ENCODE measurements around the gene PKN1. TPM values are rescaled to one million over a fixed set of nuclear protein-coding genes. Genes with fewer than 3 reads are reported as not detected.
A peak's percentile ranks its signal among the peaks of the same experiment; 100 is the strongest.

Gene PKN1
- total and polyA plus RNA-seq, 9 of the 15 experiments (the other 6 are each of a cell fraction or from before 2014, with no cell fraction given) = 0.30 to 228 (median 77.5) TPM

GRCh38 chr19:14411161-14411937, 21.8 kb upstream of the PKN1 start:
- H3K9me1 ChIP-seq (ENCODE audit: control insufficient read depth, insufficient read depth, low read length) = peaks cover 13% of the 10 kb centered on the region
- intact Hi-C loops (cut with micrococcal nuclease) (no loop called here), in situ Hi-C loops (cut with MboI) (no loop called here)
- ChIA-PET POLR2A (interaction anchor here (0.5 to 1.2 kb wide), 6 partner anchors 9 to 149 kb away, joined by 3 to 6 read pairs (median 3); no protein-coding TSS in a partner anchor), CTCF (ENCODE audit: low intra/inter-chr PET ratio) (interaction anchor here (0.6 kb wide), 1 partner anchor 13 kb away, joined by 3 read pairs; no protein-coding TSS in a partner anchor)
- DNase-seq (ENCODE audit: extremely low read depth in 1 of 4, low spot score in 3 of 4) = peak in 2 of 4 experiments; percentile 6 to 8
- no peaks in the 10 kb centered on the region for H3K9me3 ChIP-seq (replicated peaks; ENCODE audit: control insufficient read depth, insufficient read depth, low read depth, low read length)
- no peak for ATAC-seq
- no peak overlapping the region for H3K27ac ChIP-seq (ENCODE audit: extremely low read depth, low read depth, low read length)
- H4K20me1 ChIP-seq (replicated peaks; ENCODE audit: control insufficient read depth, insufficient read depth, low read length) = peaks cover 75% of the 10 kb centered on the region
- 97% methylated on average over 19 of the region's 19 CpGs for WGBS (ENCODE audit: insufficient coverage, low coverage, missing lambda C conversion rate)
- no peak overlapping the region for H3K4me2 ChIP-seq (ENCODE audit: insufficient read depth, low read length)
- H2AFZ ChIP-seq (ENCODE audit: low read depth, low read length) = no peak overlapping the region
- BruUV-seq (replicated peaks) = no TSS peak
- peaks cover 5 to 58% of the 10 kb centered on the region in 2 experiments; a peak in 4 of 5 replicates for H3K4me1 ChIP-seq (replicated peaks in 1 of 2; ENCODE audit: control insufficient read depth in 2 of 2, insufficient read depth in 2 of 2, low read length in 2 of 2)
- no peak for FAIRE-seq
- no peak overlapping the region for H3K9ac ChIP-seq (ENCODE audit: insufficient read depth in 1 of 2, low read depth in 2 of 2, low read length in 2 of 2)
- peaks cover 54% of the 10 kb centered on the region for H3K79me2 ChIP-seq (ENCODE audit: control insufficient read depth, insufficient read depth, low read length)
- H3K4me3 ChIP-seq = no peak overlapping the region
- TF ChIP-seq, protein P1, sequence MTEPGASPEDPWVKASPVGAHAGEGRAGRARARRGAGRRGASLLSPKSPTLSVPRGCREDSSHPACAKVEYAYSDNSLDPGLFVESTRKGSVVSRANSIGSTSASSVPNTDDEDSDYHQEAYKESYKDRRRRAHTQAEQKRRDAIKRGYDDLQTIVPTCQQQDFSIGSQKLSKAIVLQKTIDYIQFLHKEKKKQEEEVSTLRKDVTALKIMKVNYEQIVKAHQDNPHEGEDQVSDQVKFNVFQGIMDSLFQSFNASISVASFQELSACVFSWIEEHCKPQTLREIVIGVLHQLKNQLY (CRISPR knock-in tag; conservative IDR thresholded peaks at IDR 0.05) = no peak
- TF ChIP-seq RBFOX2 (IDR thresholded peaks at IDR 0.05; ENCODE audit: low read depth, low read length) = peak; percentile 16
- no peak for TF ChIP-seq CBFA2T2 (conservative IDR thresholded peaks at IDR 0.05)
- TF ChIP-seq ZNF174 (CRISPR knock-in tag; IDR thresholded peaks at IDR 0.05) = no peak
- TF ChIP-seq CHD1 (IDR thresholded peaks at IDR 0.05; ENCODE audit: low read length) = no peak
- no peaks in the 10 kb centered on the region for H3K27me3 ChIP-seq (ENCODE audit: control insufficient read depth in 2 of 2, insufficient read depth in 2 of 2, low read length in 2 of 2)
- peaks cover 99% of the 10 kb centered on the region for H3K36me3 ChIP-seq (ENCODE audit: control insufficient read depth, insufficient read depth, low read length)
